Effector memory CD4-positive, alpha-beta T cell (primary cell): ENCODE results near the gene RPL10.

Experiments
- DNase-seq, 3 donors: peaks; one replicate each; pipeline ENCODE4 v3.0.0-alpha.2; 2020
- H3K27ac ChIP-seq: 2 replicates; pipeline ENCODE4 v1.7.0; 2013; ENCODE audit warnings: mild to moderate bottlenecking, low read length, moderate library complexity; ENCODE audit not compliant: insufficient read depth, poor library complexity, severe bottlenecking
- H3K27me3 ChIP-seq: replicated peaks from 2 replicates; pipeline ENCODE4 v1.7.0; 2013; ENCODE audit warnings: mild to moderate bottlenecking, low read length; ENCODE audit not compliant: insufficient read depth, control insufficient read depth, poor library complexity, severe bottlenecking
- H3K36me3 ChIP-seq: 2 replicates; pipeline ENCODE4 v1.7.0; 2013; ENCODE audit warnings: mild to moderate bottlenecking, low read length, moderate library complexity; ENCODE audit not compliant: control insufficient read depth, insufficient read depth
- H3K4me1 ChIP-seq: 2 replicates; pipeline ENCODE4 v1.7.0; 2013; ENCODE audit warnings: low read length, mild to moderate bottlenecking; ENCODE audit not compliant: control insufficient read depth, insufficient read depth, poor library complexity, severe bottlenecking
- H3K4me3 ChIP-seq: 2 replicates; pipeline ENCODE4 v1.7.0; 2013; ENCODE audit warnings: low read length, low read depth, mild to moderate bottlenecking; ENCODE audit not compliant: insufficient read depth, poor library complexity, severe bottlenecking
- H3K9me3 ChIP-seq: 2 replicates; pipeline ENCODE4 v1.7.0; 2013; ENCODE audit warnings: mild to moderate bottlenecking, low read length, moderate library complexity; ENCODE audit not compliant: control insufficient read depth

RPL10 gene

DNA sequence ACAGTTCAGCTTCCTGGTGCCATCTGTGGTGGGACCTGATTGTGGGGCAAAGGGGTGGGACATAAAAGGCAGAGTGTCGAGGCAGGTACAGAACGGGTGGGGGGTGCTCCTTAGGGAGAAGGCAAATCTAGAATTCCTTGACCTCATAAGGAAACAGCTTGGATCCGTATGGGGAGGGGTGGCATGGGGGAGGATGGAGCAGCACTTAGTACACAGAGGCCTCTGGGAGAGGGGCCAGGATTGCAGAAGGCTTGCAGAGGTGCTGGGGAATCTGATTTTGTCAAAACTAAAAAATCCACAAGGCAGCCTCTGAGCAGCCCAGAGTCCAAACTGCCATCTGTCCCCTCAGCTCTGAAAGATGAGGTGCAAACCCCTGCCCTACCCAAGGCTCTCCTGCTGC lies 21.4 kb upstream of the RPL10 start:
- Histone ChIP-seq H3K27ac (peak overlapping the region; percentile 48), H3K27me3 (no peaks in the 10 kb centered on the region), H3K4me1 (peaks cover 37% of the 10 kb centered on the region), H3K4me3 (no peak overlapping the region), H3K9me3 (no peaks in the 10 kb centered on the region), H3K36me3 (no peaks in the 10 kb centered on the region)
- DNase-seq, result no peak

DNA sequence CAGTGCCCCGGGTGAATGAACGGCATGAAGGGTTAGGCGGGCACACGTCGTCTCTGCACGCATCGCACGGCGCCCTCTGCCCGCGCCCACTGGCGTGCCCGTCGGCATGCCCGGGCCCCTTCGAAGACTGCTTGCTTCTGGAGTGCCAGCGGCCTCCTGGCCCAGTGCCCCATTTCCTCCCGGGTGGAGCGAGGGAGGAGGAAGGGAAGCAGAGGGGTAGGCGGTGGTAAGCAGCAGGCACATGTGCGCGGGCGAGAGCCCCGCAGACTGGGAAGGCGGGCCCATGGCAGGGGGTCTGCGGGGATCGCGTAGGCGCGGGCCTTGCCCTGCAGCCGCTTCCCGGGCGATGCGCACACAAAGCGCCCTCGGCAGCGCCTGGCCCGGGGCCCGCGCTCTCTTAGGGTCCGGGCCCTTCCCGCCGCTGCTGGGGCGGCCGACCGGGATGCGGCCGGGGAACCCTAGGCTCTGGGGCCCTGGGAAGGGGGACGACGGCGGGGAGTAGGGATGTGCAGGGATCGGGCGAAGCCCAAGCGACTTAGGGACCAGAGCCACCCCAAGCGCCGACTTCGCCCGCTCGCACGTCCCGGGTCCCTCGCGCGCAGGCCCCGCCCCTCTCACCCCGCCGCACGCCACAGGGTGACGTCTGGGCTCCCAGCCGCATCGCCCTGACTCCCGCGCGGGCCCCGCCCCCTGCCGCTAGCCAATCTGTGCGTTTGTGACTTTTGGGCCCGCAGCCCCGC lies 19.9 kb upstream of the RPL10 start:
- Histone ChIP-seq H3K4me1 (peaks cover 26% of the 10 kb centered on the region), H3K9me3 (no peaks in the 10 kb centered on the region), H3K36me3 (no peaks in the 10 kb centered on the region), H3K4me3 (peak overlapping the region; percentile 36), H3K27ac (peak overlapping the region; percentile 87), H3K27me3 (no peaks in the 10 kb centered on the region)
- DNase-seq, result peak in 1 of 3 donors; percentile 39

GRCh38 chrX:154378799-154379568 lies 19.2 kb upstream of the RPL10 start, which contains the start of gene EMD:
EMD (plus strand) TSS chrX:154379295; CDS start chrX:154379485, 190 bp downstream.
- Histone ChIP-seq H3K27ac (peak within 1 kb of the TSS; percentile 97), H3K4me3 (peak within 1 kb of the TSS; percentile 62), H3K27me3 (no peaks in the 10 kb centered on the region), H3K9me3 (no peaks in the 10 kb centered on the region), H3K4me1 (peaks cover 20% of the 10 kb centered on the region), H3K36me3 (no peaks in the 10 kb centered on the region)
- DNase-seq, result peak; percentile 95 to 96 (median 95)

- Histone ChIP-seq H3K36me3 (no peaks in the 10 kb centered on the region), H3K4me3 (peak overlapping the region; percentile 62), H3K27ac (peak overlapping the region; percentile 97), H3K27me3 (no peaks in the 10 kb centered on the region), H3K4me1 (peaks cover 20% of the 10 kb centered on the region), H3K9me3 (no peaks in the 10 kb centered on the region)
- DNase-seq, result no peak
Measured at GRCh38 chrX:154379569-154379951, 18.6 kb upstream of the RPL10 start.

DNA sequence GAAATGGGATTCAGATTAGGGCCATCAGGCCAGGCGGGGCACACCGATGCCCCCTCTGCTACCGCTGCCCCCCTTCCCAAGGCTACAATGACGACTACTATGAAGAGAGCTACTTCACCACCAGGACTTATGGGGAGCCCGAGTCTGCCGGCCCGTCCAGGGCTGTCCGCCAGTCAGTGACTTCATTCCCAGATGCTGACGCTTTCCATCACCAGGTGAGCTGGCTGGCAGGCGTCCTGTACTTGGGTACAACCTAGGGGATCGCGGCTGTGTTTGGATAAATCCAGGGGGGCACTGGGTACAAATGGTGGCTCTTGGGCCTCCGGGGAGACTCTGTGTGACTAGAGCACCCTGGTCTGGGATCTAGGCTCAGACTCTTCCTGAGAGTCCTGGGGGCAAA lies 18.0 kb upstream of the RPL10 start:
- no peaks in the 10 kb centered on the region for H3K27me3 ChIP-seq
- no peaks in the 10 kb centered on the region for H3K36me3 ChIP-seq
- H3K27ac ChIP-seq, result peak overlapping the region; percentile 97
- H3K4me1 ChIP-seq, result peaks cover 17% of the 10 kb centered on the region
- H3K9me3 ChIP-seq, result no peaks in the 10 kb centered on the region
- DNase-seq, result no peak
- H3K4me3 ChIP-seq, result peak overlapping the region; percentile 62

GRCh38 chrX:154380787-154381186 lies 17.4 kb upstream of the RPL10 start:
- no peak for DNase-seq
- H3K4me3 ChIP-seq, result no peak overlapping the region
- H3K36me3 ChIP-seq, result no peaks in the 10 kb centered on the region
- peak overlapping the region; percentile 97 for H3K27ac ChIP-seq
- no peaks in the 10 kb centered on the region for H3K9me3 ChIP-seq
- H3K27me3 ChIP-seq, result no peaks in the 10 kb centered on the region
- H3K4me1 ChIP-seq, result peaks cover 17% of the 10 kb centered on the region

GRCh38 chrX:154381271-154381670 lies 16.9 kb upstream of the RPL10 start:
- Histone ChIP-seq H3K4me1 (peaks cover 17% of the 10 kb centered on the region), H3K27me3 (no peaks in the 10 kb centered on the region), H3K27ac (peak overlapping the region; percentile 18), H3K9me3 (no peaks in the 10 kb centered on the region), H3K4me3 (no peak overlapping the region), H3K36me3 (no peaks in the 10 kb centered on the region)
- DNase-seq, result no peak

DNA sequence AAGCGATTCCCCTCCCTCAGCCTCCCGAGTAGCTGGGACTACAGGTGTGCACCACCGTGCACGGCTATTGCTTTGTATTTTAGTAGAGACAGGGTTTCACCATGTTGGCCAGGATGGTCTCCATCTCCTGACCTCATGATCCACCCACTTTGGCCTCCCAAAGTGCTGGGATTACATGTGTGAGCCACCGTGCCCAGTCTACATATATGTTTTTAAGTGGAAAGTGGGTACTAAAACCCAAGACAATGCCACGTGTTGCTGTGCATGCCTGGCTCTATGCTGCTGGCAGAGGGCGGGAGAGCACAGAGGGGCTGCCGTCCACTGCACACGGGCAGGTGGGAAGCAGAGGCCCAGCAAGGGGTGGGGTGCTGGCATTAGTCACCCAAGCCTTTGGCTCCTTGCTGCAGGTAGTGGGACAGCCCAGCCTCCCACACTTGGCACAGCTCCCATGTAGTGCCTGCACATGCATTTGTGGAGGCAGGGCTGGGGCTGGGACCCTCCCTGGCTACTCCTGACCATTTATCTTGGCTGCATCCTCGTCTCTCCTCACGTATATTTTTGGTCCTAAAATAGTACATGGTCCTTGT lies 15.6 kb upstream of the RPL10 start:
- Histone ChIP-seq H3K27me3 (no peaks in the 10 kb centered on the region), H3K9me3 (no peaks in the 10 kb centered on the region), H3K4me1 (peaks cover 17% of the 10 kb centered on the region), H3K36me3 (no peaks in the 10 kb centered on the region), H3K27ac (no peak overlapping the region), H3K4me3 (no peak overlapping the region)
- no peak for DNase-seq

DNA sequence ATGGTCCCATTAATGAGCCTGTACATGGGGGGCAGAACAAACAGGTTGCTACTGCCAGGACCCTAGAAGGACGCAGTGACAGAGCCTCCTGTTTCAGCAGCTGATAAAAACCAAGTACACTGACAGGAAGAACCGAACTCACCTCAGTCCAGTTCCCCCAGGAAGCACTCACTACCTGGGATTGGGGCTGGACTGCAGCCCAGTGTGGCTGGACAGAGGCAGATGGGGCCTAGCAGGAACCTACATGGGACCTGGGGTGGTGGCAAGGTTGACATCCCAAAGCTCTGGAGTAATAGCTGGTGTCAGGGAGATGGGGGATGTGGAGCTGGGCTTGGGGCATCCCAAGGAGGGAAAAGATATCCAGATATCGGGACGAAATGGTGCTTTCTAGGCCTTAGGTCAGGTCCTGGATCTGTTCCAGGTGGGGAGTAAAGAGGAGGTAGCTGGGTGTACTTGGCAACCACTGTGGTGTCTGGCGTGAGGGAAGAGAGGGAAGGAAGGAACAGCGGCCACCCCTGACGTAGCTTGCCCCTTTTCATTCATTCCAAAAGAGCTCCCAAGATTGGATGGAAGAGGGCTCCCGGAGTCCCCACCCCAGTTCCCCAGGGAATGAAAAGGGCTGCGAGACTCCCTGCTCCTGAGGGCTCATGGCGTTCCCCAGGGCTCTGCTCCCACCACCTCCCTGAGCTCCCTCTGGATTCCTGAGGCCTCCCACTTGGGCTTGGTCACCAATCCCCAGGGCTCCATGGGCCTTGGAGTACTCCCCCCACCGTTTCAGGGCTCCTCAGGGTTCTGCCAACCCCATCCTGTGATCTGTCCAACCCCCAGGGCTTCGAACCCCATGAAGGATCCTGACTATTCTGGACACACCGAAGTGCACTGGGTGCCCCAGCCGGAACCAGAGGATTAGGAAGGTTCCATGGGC lies 14.6 kb upstream of the RPL10 start:
- no peak overlapping the region for H3K4me3 ChIP-seq
- H3K9me3 ChIP-seq, result no peaks in the 10 kb centered on the region
- H3K27ac ChIP-seq, result no peak overlapping the region
- peaks cover 12% of the 10 kb centered on the region for H3K4me1 ChIP-seq
- DNase-seq, result no peak
- no peaks in the 10 kb centered on the region for H3K36me3 ChIP-seq
- H3K27me3 ChIP-seq, result no peaks in the 10 kb centered on the region
